Lower lobe of right lung (tissue), 2 donors: Measurements from ENCODE around the gene KIF26B. TPM values are rescaled to one million over a fixed set of nuclear protein-coding genes. Genes with fewer than 3 reads are reported as not detected.

Experiments
- ATAC-seq, 2 donors: fragments of 200-7000 bp; cut with Tn5 transposase; one replicate each; pipeline ENCODE4 v1.9.1; 2020 to 2022; ENCODE audit warnings: mild to moderate bottlenecking in 2 of 2, moderate library complexity in 2 of 2
- DNase-seq: peaks from one replicate; pipeline ENCODE4 v3.0.0-alpha.2; 2020
- H3K27ac ChIP-seq: fragments of 200-600 bp; one replicate; pipeline ENCODE4 v1.8.0; 2022
- H3K27me3 ChIP-seq: fragments of 200-600 bp; one replicate; pipeline ENCODE4 v1.8.0; 2022; ENCODE audit warnings: low read depth
- H3K36me3 ChIP-seq: fragments of 200-600 bp; one replicate; pipeline ENCODE4 v1.8.0; 2022; ENCODE audit warnings: mild to moderate bottlenecking
- H3K4me1 ChIP-seq: fragments of 200-600 bp; one replicate; pipeline ENCODE4 v1.8.0; 2022
- H3K4me3 ChIP-seq: fragments of 200-600 bp; one replicate; pipeline ENCODE4 v1.8.0; 2022; ENCODE audit warnings: mild to moderate bottlenecking
- H3K9me3 ChIP-seq: fragments of 200-600 bp; one replicate; pipeline ENCODE4 v1.8.0; 2022
- CTCF ChIP-seq: fragments of 200-600 bp; IDR thresholded peaks from one replicate; pipeline ENCODE4 v1.8.0; 2022; ENCODE audit warnings: antibody characterized with exemption, mild to moderate bottlenecking
- intact Hi-C: fragments of 100-400 bp; cut with DNase I; formaldehyde crosslinking; loops from one replicate; pipeline ENCODE4 v1.11.0; 2022
- total RNA-seq: library from RNA; stranded (reverse); fragmentation: NEBNext Ultra II Directional; extraction: Animal tissue kit (Norgen Biotek cat#: 25700); gene quantifications from one replicate; pipeline ENCODE4 v1.2.1, GENCODE V29; 2021
- donor health status: DM: no; HTN: yes; CAD: no; lungs with severe emphysema.

Gene KIF26B
- total RNA-seq, 1 donor from 2014 or later: 1.2 TPM

DNA sequence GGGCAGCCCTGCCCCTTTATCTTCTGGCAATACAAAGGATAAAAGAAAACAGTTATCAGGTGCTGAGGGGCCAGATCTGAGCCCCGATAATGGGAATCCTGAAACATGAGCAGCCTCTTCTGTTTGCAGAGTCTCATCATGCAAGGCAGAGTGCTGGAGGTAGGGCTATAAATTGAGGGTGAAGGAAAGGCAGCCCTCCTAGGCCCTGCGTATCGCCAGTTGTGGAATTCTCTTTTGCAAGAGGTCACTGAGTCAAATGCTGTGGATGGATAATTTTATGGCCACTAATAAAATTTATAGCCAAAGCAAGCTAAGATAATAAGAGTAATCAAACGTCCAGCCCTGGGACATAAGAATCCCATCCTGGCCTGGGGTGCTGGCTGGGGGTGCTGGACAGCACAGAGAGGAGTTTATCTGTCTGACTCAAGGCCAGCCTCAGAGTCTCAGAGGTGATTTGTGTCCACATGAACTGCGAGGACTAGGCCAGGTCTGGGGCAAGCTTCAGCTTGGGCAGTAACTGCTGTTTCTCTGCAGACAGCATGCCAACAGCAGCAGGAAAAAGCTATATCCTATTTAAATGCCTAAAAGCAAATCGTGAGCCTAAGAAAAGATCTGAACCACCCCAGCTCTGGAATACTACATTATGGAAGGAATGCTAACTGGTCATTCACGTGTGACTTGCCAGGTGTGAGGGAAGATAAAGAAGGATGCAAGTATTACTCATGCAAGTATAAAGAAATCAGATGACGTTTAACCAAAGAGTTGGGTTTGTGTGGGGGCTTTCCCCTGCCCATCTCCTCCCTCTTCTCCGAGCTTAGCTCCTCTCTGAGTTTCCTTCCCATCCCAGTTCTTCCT is 254.8 kb downstream of the KIF26B start:
- Histone ChIP-seq H3K27me3 (no peaks in the 10 kb centered on the region), H3K4me1 (no peaks in the 10 kb centered on the region), H3K36me3 (no peaks in the 10 kb centered on the region), H3K27ac (no peak overlapping the region), H3K9me3 (no peaks in the 10 kb centered on the region), H3K4me3 (no peak overlapping the region)
- TF ChIP-seq CTCF: no peak
- no peak for ATAC-seq
- no peak for DNase-seq
- intact Hi-C loops: no loop called here

- ATAC-seq (no peak), DNase-seq (no peak)
- Histone ChIP-seq H3K27ac (no peak overlapping the region), H3K4me3 (no peak overlapping the region), H3K27me3 (no peaks in the 10 kb centered on the region), H3K4me1 (no peaks in the 10 kb centered on the region), H3K9me3 (no peaks in the 10 kb centered on the region), H3K36me3 (no peaks in the 10 kb centered on the region)
- intact Hi-C loops: no loop called here
- TF ChIP-seq CTCF: no peak
Observed at GRCh38 chr1:245411245-245412036, 256.7 kb downstream of the KIF26B start.

DNA sequence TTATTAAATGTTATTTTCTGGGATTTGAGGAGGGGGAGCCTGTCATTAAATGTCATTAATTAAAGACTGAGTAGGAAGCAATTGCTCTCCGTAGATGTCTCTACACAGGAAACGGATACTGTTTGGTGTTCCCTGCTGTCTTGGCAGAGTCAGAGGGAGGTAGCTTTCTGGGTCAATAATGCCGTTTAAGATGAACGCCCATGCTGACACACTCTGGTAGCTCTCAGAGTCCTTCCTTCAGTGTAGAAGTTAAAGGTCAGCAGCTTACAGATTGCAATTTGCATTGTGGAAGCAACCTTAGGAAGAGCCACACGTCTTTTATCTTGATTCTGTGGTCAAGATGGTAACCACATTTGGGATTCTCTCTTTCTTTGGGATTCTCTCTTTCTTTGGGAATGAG is 257.5 kb downstream of the KIF26B start:
- DNase-seq (no peak), ATAC-seq (no peak)
- intact Hi-C loops: no loop called here
- no peak overlapping the region for H3K4me3 ChIP-seq
- no peaks in the 10 kb centered on the region for H3K9me3 ChIP-seq
- no peaks in the 10 kb centered on the region for H3K4me1 ChIP-seq
- no peaks in the 10 kb centered on the region for H3K27me3 ChIP-seq
- no peaks in the 10 kb centered on the region for H3K36me3 ChIP-seq
- no peak for TF ChIP-seq CTCF
- H3K27ac ChIP-seq: no peak overlapping the region

DNA sequence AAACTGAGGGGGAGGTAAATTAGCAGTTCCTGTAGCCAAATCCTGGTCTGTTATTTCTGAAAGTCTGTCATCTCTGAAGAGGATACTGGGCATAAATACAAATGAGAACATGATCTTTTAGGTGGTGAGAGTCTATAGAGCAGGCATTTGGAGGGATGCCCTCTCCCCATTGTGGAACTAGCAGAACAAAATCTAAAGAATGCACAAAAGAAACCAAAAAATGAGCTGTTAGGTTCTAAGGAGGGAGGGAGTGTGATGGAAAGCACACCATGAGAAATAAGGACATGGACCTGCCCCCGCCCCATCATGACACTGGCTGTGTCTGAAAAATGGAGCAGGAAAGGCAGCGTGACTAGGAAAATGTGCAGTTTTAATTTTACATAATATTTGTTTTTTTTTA is 262.0 kb downstream of the KIF26B start:
- Histone ChIP-seq H3K27ac (no peak overlapping the region), H3K36me3 (no peaks in the 10 kb centered on the region), H3K9me3 (no peaks in the 10 kb centered on the region), H3K4me1 (no peaks in the 10 kb centered on the region), H3K4me3 (no peak overlapping the region), H3K27me3 (no peaks in the 10 kb centered on the region)
- no peak for ATAC-seq
- intact Hi-C loops: no loop called here
- DNase-seq: no peak
- TF ChIP-seq CTCF: no peak

GRCh38 chr1:245418077-245418476 is 263.3 kb downstream of the KIF26B start:
- ATAC-seq (no peak), DNase-seq (no peak)
- TF ChIP-seq CTCF: no peak
- no peaks in the 10 kb centered on the region for H3K36me3 ChIP-seq
- no peaks in the 10 kb centered on the region for H3K9me3 ChIP-seq
- intact Hi-C loops: no loop called here
- H3K4me3 ChIP-seq: no peak overlapping the region
- H3K27me3 ChIP-seq: no peaks in the 10 kb centered on the region
- H3K4me1 ChIP-seq: no peaks in the 10 kb centered on the region
- H3K27ac ChIP-seq: no peak overlapping the region
